ENCODE results near the gene PHYKPL. TPM values are rescaled to one million over a fixed set of nuclear protein-coding genes. Genes with fewer than 3 reads are reported as not detected.
"Not testable (repeated sequence)": the region's sequence is repeated elsewhere in the genome, so short reads cannot be mapped to it uniquely, and the experiment has no call there.

Gene PHYKPL
- total and polyA plus RNA-seq, 2 donors (not counting 1 experiment from before 2014, with no cell fraction given) = 18.1 to 44.8 TPM

DNA sequence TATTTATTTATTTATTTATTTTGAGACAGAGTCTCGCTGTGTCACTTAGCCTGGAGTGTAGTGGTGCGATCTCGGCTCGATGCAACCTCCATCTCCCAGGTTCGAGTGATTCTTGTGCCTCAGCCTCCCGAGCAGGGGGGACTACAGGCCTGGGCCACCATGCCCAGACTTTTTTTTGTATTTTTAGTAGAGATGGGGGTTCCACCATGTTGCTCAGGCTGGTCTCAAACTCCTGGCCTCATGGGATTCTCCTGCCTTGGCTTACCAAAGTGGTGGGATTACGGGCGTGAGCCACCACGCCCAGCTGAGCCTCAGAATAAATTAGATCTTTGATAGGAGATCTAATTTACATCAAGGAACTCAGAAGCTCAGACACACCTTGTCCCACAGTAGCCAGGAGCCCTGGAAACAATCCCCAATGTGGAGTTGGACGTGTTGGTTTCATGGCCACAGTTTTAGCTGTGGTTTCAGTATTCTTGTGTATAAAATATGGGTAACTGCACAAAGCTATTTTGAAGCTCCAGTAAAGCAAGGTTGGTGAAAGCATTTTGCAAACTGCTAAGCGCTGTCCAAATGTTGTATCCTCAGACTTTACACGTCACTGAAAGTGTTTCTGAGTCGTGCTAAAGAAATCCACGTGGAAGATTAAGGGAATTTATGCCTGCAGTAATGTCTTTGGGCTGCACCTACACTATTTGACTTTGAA lies 31.2 kb downstream of the PHYKPL start:
- no peaks in the 10 kb centered on the region for H3K9me3 ChIP-seq (ENCODE audit: control insufficient read depth, insufficient read depth, low read depth, low read length)
- TF ChIP-seq, protein P1, sequence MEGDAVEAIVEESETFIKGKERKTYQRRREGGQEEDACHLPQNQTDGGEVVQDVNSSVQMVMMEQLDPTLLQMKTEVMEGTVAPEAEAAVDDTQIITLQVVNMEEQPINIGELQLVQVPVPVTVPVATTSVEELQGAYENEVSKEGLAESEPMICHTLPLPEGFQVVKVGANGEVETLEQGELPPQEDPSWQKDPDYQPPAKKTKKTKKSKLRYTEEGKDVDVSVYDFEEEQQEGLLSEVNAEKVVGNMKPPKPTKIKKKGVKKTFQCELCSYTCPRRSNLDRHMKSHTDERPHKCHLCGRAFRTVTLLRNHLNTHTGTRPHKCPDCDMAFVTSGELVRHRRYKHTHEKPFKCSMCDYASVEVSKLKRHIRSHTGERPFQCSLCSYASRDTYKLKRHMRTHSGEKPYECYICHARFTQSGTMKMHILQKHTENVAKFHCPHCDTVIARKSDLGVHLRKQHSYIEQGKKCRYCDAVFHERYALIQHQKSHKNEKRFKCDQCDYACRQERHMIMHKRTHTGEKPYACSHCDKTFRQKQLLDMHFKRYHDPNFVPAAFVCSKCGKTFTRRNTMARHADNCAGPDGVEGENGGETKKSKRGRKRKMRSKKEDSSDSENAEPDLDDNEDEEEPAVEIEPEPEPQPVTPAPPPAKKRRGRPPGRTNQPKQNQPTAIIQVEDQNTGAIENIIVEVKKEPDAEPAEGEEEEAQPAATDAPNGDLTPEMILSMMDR (conservative IDR thresholded peaks at IDR 0.05 in 1 of 2, IDR thresholded peaks at IDR 0.05 in 1 of 2; ENCODE audit: low read depth in 1 of 2, low read length in 2 of 2) = no peak
- no peak for TF ChIP-seq EZH2 (IDR thresholded peaks at IDR 0.05; ENCODE audit: low read length, missing control alignments)
- peaks cover 5% of the 10 kb centered on the region for H3K36me3 ChIP-seq (ENCODE audit: control insufficient read depth, insufficient read depth, low read length)
- no peak overlapping the region for H2AFZ ChIP-seq (ENCODE audit: low read length)
- DNase-seq (ENCODE audit: low read depth in 2 of 2) = peak; percentile 36 to 51
- H3K4me2 ChIP-seq (ENCODE audit: extremely low read depth, insufficient read depth, low read length) = no peak overlapping the region
- no peak overlapping the region for H3K9ac ChIP-seq (ENCODE audit: insufficient read depth, low read length)
- peaks cover 8% of the 10 kb centered on the region for H3K4me1 ChIP-seq (ENCODE audit: control insufficient read depth, extremely low read depth, insufficient read depth, low read length)
- no peak overlapping the region for H3K4me3 ChIP-seq (replicated peaks in 1 of 4; ENCODE audit: control extremely low read depth in 1 of 4, insufficient read depth in 1 of 4, low read depth in 3 of 4, low read length in 4 of 4)
- H4K20me1 ChIP-seq (ENCODE audit: control insufficient read depth, extremely low read depth, insufficient read depth, low read length) = peaks cover 5% of the 10 kb centered on the region
- no peak overlapping the region for H3K27ac ChIP-seq (ENCODE audit: insufficient read depth, low read length)
- H3K79me2 ChIP-seq (ENCODE audit: control insufficient read depth, insufficient read depth, low read length) = peaks cover 19% of the 10 kb centered on the region
- H3K27me3 ChIP-seq (ENCODE audit: control insufficient read depth, insufficient read depth, low read length) = no peaks in the 10 kb centered on the region

DNA sequence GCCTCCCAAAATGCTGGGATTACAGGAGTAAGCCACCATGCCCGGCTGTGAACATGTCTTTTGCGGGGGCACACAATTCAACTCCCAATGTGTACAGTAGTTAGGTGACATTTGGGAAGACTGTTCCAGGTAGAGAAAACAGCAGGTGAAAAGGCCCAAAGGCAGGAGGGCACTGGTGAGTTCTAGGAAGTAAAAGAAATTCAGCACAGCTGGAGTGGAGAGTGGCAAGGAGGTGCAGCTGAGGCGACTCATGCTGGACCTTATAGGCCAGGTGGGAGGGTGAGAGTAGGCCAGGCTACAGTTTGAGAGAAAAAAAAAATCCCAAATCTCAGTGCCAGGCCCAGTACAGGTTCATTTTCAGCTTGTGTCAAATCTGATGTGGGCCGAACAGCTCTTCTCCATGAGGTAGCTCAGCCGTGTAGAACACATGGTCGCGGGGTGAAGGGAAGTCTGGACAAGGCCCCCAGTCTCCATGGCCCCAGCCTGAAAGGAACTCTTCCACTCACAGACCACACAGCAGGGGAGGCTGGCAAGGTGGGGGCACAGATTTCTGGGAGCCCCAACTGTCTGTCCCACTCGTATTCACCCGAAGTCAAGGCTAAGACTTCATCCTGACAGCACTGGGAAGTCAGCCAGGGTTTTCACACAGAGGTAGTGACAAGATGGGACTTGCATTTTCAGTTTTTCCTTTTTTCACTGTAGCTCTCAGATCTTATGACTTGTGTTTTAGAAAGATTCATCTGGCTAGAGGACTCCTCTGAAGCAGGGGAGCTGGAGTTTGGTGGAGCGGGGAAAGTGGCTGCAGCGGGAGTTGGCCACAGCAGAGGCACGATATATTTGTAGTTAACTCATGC lies 32.8 kb downstream of the PHYKPL start:
- TF ChIP-seq, protein P1 (conservative IDR thresholded peaks at IDR 0.05 in 1 of 2, IDR thresholded peaks at IDR 0.05 in 1 of 2; ENCODE audit: low read depth in 1 of 2, low read length in 2 of 2) = no peak
- no peak for TF ChIP-seq EZH2 (IDR thresholded peaks at IDR 0.05; ENCODE audit: low read length, missing control alignments)
- no peak overlapping the region for H3K9ac ChIP-seq (ENCODE audit: insufficient read depth, low read length)
- H3K9me3 ChIP-seq (ENCODE audit: control insufficient read depth, insufficient read depth, low read depth, low read length) = no peaks in the 10 kb centered on the region
- H3K27me3 ChIP-seq (ENCODE audit: control insufficient read depth, insufficient read depth, low read length) = no peaks in the 10 kb centered on the region
- H3K36me3 ChIP-seq (ENCODE audit: control insufficient read depth, insufficient read depth, low read length) = no peaks in the 10 kb centered on the region
- no peak overlapping the region for H3K4me2 ChIP-seq (ENCODE audit: extremely low read depth, insufficient read depth, low read length)
- DNase-seq (ENCODE audit: low read depth in 2 of 2) = no peak
- H4K20me1 ChIP-seq (ENCODE audit: control insufficient read depth, extremely low read depth, insufficient read depth, low read length) = no peaks in the 10 kb centered on the region
- H3K79me2 ChIP-seq (ENCODE audit: control insufficient read depth, insufficient read depth, low read length) = peaks cover 5% of the 10 kb centered on the region
- no peak overlapping the region for H2AFZ ChIP-seq (ENCODE audit: low read length)
- no peak overlapping the region for H3K27ac ChIP-seq (ENCODE audit: insufficient read depth, low read length)
- H3K4me3 ChIP-seq (replicated peaks in 1 of 4; ENCODE audit: control extremely low read depth in 1 of 4, insufficient read depth in 1 of 4, low read depth in 3 of 4, low read length in 4 of 4) = no peak overlapping the region
- peaks cover 4% of the 10 kb centered on the region for H3K4me1 ChIP-seq (ENCODE audit: control insufficient read depth, extremely low read depth, insufficient read depth, low read length)

DNA sequence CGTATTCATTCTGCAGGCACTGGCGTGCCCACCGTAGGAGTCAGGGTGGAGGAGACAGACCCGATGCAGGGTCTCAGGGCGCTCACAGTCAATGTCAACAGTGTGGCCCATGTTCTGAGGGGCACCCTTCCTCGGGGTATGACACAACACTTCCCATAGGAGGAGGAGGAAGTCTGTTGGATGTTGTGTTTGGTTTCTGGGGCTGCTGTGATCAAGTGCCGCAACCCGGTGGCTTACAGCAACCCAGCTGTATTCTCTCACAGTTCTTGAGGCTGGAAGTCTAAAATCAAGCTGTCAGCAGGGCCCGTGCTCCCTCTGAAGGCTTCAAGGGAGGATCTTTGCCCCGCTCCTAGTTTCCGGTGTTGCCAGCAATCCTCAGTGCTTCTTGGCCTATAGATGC lies 33.9 kb downstream of the PHYKPL start:
- Histone ChIP-seq H3K4me1 (ENCODE audit: control insufficient read depth, extremely low read depth, insufficient read depth, low read length) (peaks cover 4% of the 10 kb centered on the region), H3K79me2 (ENCODE audit: control insufficient read depth, insufficient read depth, low read length) (no peaks in the 10 kb centered on the region), H3K36me3 (ENCODE audit: control insufficient read depth, insufficient read depth, low read length) (no peaks in the 10 kb centered on the region), H3K4me2 (ENCODE audit: extremely low read depth, insufficient read depth, low read length) (no peak overlapping the region), H3K4me3 (replicated peaks in 1 of 4; ENCODE audit: control extremely low read depth in 1 of 4, insufficient read depth in 1 of 4, low read depth in 3 of 4, low read length in 4 of 4) (no peak overlapping the region), H3K9me3 (ENCODE audit: control insufficient read depth, insufficient read depth, low read depth, low read length) (no peaks in the 10 kb centered on the region), H3K27me3 (ENCODE audit: control insufficient read depth, insufficient read depth, low read length) (peaks cover 8% of the 10 kb centered on the region), H4K20me1 (ENCODE audit: control insufficient read depth, extremely low read depth, insufficient read depth, low read length) (no peaks in the 10 kb centered on the region), H3K27ac (ENCODE audit: insufficient read depth, low read length) (no peak overlapping the region), H2AFZ (ENCODE audit: low read length) (no peak overlapping the region), H3K9ac (ENCODE audit: insufficient read depth, low read length) (no peak overlapping the region)
- DNase-seq (ENCODE audit: low read depth in 2 of 2) = no peak
- TF ChIP-seq, protein P1 (conservative IDR thresholded peaks at IDR 0.05 in 1 of 2, IDR thresholded peaks at IDR 0.05 in 1 of 2; ENCODE audit: low read depth in 1 of 2, low read length in 2 of 2) = no peak

DNA sequence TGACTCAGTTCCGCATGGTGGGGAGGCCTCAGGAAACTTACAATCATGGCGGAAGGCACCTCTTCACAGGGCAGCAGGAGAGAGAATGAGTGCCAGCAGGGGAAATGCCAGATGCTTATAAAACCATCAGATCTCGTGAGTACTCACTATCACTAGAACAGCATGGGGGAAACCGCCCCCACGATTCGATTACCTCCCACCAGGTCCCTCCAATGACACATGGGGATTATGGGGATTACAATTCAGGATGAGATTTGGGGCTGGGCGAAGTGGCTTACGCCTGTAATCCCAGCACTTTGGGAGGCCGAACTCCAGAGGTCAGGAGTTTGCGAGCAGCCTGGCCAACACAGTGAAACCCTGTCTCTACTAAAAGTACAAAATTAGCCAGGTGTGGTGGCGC lies 34.5 kb downstream of the PHYKPL start:
- H2AFZ ChIP-seq (ENCODE audit: low read length); H3K9me3 ChIP-seq (ENCODE audit: control insufficient read depth, insufficient read depth, low read depth, low read length); H3K4me1 ChIP-seq (ENCODE audit: control insufficient read depth, extremely low read depth, insufficient read depth, low read length); H3K4me3 ChIP-seq (replicated peaks in 1 of 4; ENCODE audit: control extremely low read depth in 1 of 4, insufficient read depth in 1 of 4, low read depth in 3 of 4, low read length in 4 of 4); DNase-seq (ENCODE audit: low read depth in 2 of 2); H3K9ac ChIP-seq (ENCODE audit: insufficient read depth, low read length); H3K27ac ChIP-seq (ENCODE audit: insufficient read depth, low read length); H4K20me1 ChIP-seq (ENCODE audit: control insufficient read depth, extremely low read depth, insufficient read depth, low read length); H3K36me3 ChIP-seq (ENCODE audit: control insufficient read depth, insufficient read depth, low read length); H3K79me2 ChIP-seq (ENCODE audit: control insufficient read depth, insufficient read depth, low read length); H3K4me2 ChIP-seq (ENCODE audit: extremely low read depth, insufficient read depth, low read length): not testable (repeated sequence)
- H3K27me3 ChIP-seq (ENCODE audit: control insufficient read depth, insufficient read depth, low read length) = peaks cover 12% of the 10 kb centered on the region
